G401 (cell line): ENCODE data around the gene TMEM50B. TPM values are rescaled to one million over a fixed set of nuclear protein-coding genes. Genes with fewer than 3 reads are reported as not detected.
"Not testable (repeated sequence)": the region's sequence is repeated elsewhere in the genome, so short reads cannot be mapped to it uniquely, and the experiment has no call there.

Experiments used
- DNase-seq: peaks from one replicate; pipeline ENCODE4 v3.0.0-alpha.2; 2015; ENCODE audit warnings: low spot score
- in situ Hi-C: cut with HindIII; loops from 2 replicates; pipeline ENCODE4 v1.10.0; 2016; ENCODE audit warnings: low sequenced_read_pairs, mixed read lengths
- total RNA-seq: library from RNA; depleted of rRNA; stranded (reverse); fragments of >200 nt; shearing (Covaris generic); gene quantifications from 2 replicates; pipeline ENCODE4 v1.2.3, GENCODE V29; 2014

TMEM50B gene
- total RNA-seq, 1 experiment from 2014 or later = 28.0 TPM

DNA sequence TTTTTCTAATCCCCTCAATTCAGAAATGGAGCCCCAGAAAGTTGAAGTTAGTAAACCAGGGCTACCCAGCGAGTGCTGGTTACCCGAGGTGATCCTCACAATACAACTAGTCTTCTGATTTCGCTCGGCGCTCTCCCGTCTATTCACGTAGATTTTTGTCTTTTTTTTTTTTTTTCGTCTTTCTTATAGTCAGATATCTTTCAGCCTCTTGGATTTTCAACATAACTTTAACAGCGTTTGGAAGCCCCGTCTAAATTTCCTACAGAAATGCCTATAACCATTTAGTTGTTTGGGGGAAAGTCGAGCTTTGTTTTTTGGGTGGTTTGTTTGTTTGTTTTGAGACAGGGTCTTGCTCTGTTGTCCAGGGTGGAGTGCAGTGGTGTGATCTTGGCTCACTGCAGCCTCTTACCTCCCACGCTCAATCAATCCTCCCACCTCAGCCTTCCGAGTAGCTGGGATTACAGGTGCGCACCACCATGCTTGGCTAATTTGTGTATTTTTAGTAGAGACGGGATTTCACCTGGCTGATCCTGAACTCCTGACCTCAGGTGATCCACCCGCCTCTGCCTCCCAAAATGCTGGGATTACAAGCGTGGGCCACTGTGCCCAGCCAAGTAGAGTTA is 818 bp upstream of the TMEM50B start:
- DNase-seq = no peak
- in situ Hi-C loops = no loop called here

DNA sequence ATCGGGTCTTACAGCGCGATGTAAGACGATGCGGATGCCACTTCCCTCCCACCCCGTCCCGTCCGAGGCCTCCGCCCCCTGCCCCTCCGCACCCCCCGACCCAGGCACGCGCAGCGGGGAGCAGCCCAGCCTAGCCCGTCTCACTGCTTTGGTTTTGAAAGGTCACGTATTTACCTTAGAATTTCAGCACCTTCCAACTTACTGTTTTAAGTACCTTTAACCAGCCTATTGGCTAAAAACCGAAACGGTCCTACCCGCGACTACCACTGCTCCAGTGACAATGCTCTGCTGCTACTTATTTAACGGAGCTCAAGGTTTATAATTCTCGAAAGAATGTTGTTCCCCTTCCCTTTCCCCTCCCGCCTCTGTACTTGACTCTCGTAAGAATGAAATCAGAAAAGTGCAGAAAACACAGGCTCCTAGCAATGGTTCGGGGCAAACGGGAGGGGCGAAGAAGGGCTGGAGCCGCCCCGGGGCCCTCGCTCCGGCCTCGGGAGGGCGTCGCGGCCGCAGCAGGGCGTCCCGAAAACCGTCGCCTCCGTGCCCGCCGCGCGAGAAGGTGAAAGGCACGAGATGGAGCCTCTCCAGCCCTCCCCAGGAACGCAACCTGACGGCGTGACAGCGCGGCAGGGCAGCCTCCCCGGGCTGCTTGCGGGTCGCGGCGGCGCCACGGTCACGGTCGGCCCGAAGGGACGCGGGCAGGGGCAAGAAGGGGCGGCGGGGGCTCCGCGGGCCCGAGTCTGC is 667 bp downstream of the TMEM50B start:
- peak; percentile 25 for DNase-seq
- in situ Hi-C loops = no loop called here

DNA sequence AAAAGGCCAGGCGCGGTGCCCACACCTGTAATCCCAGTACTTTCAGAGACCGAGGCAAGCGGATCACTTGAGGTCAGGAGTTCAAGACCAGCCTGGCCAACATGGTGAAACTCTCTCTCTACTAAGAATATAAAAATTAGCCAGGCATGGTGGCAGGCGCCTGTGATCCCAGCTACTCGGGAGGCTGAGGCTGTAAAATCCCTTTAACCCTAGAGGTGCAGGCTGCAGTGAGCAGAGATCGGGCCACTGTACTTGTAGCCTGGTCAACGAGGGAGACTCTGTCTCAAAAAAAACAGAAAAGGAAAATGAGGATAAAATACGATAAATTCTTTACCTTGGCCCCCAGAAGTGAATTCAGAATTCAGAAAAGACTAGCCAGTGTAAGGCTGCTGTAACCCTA is 1.6 kb downstream of the TMEM50B start:
- no peak for DNase-seq
- in situ Hi-C loops = no loop called here

GRCh38 chr21:33477066-33477465 is 2.7 kb downstream of the TMEM50B start:
- in situ Hi-C loops = no loop called here

GRCh38 chr21:33473344-33473743 is 6.4 kb downstream of the TMEM50B start:
- DNase-seq = no peak

More at GRCh38 chr21:33477066-33477465, 2.7 kb downstream of the TMEM50B start:
- DNase-seq = no peak

DNA sequence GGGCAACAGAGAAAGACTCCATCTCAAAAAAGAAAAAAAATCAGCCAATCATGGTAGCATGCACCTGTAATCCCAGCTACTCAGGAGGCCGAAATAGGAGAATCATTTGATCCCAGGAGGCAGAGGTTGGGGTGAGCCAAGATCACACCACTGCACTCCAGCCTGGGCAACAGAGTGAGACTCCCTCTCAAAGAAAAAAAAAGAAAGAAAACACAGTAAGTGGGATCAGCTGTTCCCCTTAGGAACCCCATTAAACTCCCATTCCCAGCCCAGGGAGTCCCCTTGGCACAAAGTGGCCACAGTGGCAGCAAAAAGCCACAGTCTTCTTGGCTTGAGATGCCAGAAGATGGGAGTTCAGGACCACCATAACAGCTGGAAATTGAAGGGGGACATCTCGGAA is 9.1 kb downstream of the TMEM50B start:
- in situ Hi-C loops = no loop called here
- DNase-seq = no peak

More at GRCh38 chr21:33473344-33473743, 6.4 kb downstream of the TMEM50B start:
- in situ Hi-C loops = no loop called here

DNA sequence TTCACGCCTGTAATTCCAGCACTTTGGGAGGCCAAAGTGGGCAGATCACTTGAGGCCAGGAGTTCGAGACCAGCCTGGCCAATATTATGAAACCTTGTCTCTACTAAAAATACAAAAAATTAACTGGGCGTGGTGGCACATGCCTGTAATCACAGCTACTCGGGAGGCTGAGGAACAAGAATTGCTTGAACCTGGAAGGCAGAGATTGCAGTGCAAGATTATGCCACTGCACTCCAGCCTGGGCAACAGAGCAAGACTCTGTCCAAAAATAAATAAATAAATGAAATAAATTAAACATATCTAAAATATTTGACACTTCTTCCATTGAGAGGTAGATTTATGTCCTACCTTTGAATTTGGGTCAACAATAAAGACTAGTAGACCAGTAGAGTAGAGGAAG is 10.6 kb downstream of the TMEM50B start:
- DNase-seq, in situ Hi-C loops: not testable (repeated sequence)

DNA sequence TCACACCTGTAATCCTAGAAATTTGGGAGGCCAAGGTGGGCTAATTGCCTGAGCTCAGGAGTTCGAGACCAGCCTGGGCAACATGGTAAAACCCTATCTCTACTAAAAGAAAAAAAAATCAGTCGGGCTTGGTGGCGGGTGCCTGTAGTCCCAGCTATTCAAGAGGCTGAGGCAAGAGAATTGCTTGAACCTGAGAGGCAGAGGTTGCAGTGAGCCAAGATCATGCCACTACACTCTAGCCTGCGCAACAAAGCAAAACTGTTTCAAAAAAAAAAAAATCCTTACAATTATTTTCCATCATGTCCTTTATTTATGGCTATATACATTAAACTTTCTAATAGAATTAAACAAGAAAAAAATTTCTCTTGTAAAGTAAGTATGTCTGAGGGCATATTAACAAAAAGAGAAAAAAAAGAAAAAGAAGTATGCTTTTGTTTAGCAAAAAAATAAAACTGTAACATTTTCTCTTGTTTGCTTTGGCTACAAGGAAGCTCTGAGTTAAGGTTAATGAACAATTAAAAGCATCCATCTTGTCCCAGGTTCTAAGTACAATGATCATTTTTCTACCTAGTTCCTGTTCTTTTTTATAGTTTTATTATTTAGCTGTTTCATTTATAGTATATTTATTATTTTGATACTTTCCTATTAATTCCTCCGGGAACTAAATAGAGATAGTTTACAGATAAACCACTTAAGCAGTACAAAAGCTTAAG is 18.1 kb downstream of the TMEM50B start:
- DNase-seq = no peak
- in situ Hi-C loops = no loop called here

GRCh38 chr21:33458861-33459260 is 20.9 kb downstream of the TMEM50B start:
- in situ Hi-C loops = no loop called here
- DNase-seq = no peak

GRCh38 chr21:33455686-33456446 is 23.9 kb downstream of the TMEM50B start:
- in situ Hi-C loops = no loop called here
- DNase-seq = no peak

- in situ Hi-C loops = no loop called here
- DNase-seq = no peak
These were observed 27.4 kb downstream of the TMEM50B start for GRCh38 chr21:33452362-33452761.

DNA sequence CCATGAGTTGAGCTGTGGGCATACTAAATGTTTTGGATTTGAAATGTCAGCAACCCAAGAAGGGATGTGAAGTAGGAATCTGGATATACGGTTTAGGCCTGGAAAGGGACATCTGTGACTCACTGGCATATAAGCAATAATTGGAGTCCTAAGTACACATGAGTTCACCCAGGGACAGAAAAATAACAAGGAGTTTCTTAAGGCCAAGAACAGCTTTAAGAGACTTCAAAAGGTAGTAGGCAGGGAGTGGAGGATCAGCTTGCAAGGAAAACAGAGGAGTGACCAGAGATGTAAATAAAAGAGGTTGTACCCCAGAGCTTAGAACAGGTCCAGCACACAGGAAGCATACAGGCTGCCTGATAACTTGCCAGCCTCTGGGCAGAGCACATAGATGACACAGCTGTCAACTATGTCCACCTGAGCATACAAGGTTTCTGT is 28.1 kb downstream of the TMEM50B start:
- in situ Hi-C loops = no loop called here
- no peak for DNase-seq

DNA sequence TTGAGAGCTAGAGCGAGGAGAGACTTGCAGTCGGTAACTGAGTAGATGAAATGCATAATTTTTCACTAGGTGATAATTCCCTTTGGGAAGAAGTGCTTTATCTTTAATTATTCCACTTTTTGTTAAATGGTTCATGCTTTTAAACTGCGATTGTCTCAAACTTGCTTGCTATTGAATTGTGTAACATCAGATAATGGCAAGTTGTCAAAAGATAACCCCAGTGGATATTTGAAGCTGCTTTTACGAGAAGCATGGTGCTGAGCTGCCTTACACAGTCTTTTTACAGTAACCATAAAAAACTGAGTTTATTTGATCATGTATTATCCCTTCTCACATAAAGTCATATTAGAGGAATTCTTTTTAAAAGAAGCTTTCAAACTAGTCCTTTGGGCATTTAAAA is 30.2 kb downstream of the TMEM50B start:
- DNase-seq = no peak
- in situ Hi-C loops = no loop called here

GRCh38 chr21:33446620-33447019 is 33.2 kb downstream of the TMEM50B start:
- in situ Hi-C loops, DNase-seq: not testable (repeated sequence)

DNA sequence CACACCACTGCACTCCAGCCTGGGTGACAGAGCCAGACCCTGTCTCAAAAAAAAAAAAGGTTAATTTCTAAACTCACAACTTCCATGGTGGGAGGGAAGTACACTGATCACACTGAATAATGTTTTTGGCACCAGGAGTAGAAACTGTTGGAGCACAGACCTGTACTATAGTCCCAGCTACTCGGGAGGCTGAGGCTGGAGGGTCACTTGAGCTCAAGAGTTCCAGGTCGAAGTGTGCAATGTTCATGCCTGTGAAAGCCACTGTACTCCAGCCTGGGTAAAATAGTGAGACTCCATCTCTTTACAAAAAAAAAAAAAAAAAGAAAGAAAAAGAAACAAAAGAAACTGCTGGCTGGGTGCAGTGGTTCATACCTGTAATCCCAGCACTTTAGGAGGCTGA is 35.3 kb downstream of the TMEM50B start:
- in situ Hi-C loops = no loop called here
- no peak for DNase-seq

GRCh38 chr21:33443194-33443593 is 36.6 kb downstream of the TMEM50B start:
- in situ Hi-C loops = no loop called here

DNA sequence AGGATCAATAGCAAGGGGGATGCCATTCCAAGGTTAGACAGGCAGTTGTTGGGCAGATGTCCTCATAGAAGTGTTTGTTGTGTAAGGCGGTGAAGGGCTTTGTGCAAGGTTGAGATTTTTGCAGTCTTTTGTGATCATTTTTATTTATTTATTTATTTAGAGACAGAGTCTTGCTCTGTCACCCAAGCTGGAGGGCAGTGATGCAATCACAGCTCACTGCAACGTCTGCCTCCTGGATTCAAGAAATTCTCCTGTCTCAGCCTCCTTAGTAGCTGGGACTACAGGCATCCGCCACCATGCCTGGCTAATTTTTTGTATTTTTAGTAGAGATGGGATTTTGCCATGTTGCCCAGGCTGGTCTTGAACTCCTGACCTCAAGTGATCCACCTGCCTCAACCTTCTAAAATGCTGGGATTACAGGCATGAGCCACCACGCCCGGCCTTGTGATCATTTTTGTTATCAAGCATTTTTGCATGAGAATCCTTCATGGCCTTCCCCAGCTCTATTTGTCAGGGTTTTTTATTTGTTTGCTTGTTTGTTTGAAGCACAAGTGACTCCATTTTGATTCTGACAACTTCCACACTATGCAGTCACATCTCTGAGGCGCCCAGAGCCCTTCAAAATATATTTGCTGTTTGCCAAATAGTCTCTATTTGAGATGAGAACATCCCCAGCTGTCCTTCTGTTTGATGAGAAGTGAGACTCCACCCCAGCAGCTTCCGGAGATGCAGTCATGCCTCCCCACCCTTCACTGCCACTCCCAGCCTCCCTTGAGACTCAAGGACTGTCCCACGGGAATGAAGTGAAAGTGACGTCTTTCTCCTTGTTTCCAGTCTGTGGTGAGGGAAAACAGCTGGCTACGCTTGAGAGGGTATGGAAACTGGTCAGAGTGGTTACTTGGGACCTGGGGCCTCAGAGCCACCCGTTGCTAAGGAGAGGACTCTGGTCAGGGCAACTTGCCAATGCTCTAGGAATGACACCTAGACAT is 38.0 kb downstream of the TMEM50B start:
- in situ Hi-C loops = no loop called here
- no peak for DNase-seq

More at GRCh38 chr21:33443194-33443593, 36.6 kb downstream of the TMEM50B start:
- DNase-seq = no peak

- in situ Hi-C loops = no loop called here
- no peak for DNase-seq
These were observed 42.6 kb downstream of the TMEM50B start for GRCh38 chr21:33437140-33437539.
